Suprapubic skin (tissue), 4 donors: ENCODE data around the gene MRPL2.

Source experiments
- CTCF ChIP-seq, 2 donors: fragments of 200-600 bp in 1 of 2; fragments of 450-650 bp in 1 of 2; sonication (generic) in 1 of 2; IDR thresholded peaks; one replicate each; pipeline ENCODE4 v1.5.1; 2016 to 2019; ENCODE audit warnings: antibody characterized with exemption in 2 of 2, mild to moderate bottlenecking in 1 of 2, moderate library complexity in 1 of 2
- POLR2A ChIP-seq, 2 donors: fragments of 450-650 bp; IDR thresholded peaks; one replicate each; pipeline ENCODE4 v1.6.1; 2017; ENCODE audit warnings: antibody characterized with exemption in 2 of 2, mild to moderate bottlenecking in 2 of 2, moderate library complexity in 2 of 2
- POLR2AphosphoS5 ChIP-seq, 3 donors: sonication (generic); formaldehyde crosslinking; IDR thresholded peaks; one replicate each; pipeline ENCODE4 v1.6.1; 2017; ENCODE audit warnings: antibody characterized with exemption in 3 of 3

GRCh38 chr6:43016176-43016942, 42.9 kb downstream of the MRPL2 start:
- TF ChIP-seq CTCF (IDR thresholded peaks at IDR 0.05) (no peak), POLR2AphosphoS5 (IDR thresholded peaks at IDR 0.05) (no peak), POLR2A (IDR thresholded peaks at IDR 0.05) (no peak)
